Skin epidermis (tissue), 12 donors: ENCODE measurements around the gene NR5A1.

ENCODE experiments used
- H3K27ac ChIP-seq, 21 experiments: fragments of 200-600 bp; sonication (generic) in 11 of 21; one replicate each; pipeline ENCODE4 v1.5.0; 2020; ENCODE audit warnings: mild to moderate bottlenecking in 3 of 21, inconsistent platforms in 2 of 21, moderate library complexity in 2 of 21
- H3K4me3 ChIP-seq, 7 experiments: fragments of 200-600 bp; sonication (generic) in 2 of 7; one replicate each; pipeline ENCODE4 v1.5.0; 2020; ENCODE audit warnings: inconsistent platforms in 2 of 7, mild to moderate bottlenecking in 2 of 7, moderate library complexity in 1 of 7

Gene NR5A1

DNA sequence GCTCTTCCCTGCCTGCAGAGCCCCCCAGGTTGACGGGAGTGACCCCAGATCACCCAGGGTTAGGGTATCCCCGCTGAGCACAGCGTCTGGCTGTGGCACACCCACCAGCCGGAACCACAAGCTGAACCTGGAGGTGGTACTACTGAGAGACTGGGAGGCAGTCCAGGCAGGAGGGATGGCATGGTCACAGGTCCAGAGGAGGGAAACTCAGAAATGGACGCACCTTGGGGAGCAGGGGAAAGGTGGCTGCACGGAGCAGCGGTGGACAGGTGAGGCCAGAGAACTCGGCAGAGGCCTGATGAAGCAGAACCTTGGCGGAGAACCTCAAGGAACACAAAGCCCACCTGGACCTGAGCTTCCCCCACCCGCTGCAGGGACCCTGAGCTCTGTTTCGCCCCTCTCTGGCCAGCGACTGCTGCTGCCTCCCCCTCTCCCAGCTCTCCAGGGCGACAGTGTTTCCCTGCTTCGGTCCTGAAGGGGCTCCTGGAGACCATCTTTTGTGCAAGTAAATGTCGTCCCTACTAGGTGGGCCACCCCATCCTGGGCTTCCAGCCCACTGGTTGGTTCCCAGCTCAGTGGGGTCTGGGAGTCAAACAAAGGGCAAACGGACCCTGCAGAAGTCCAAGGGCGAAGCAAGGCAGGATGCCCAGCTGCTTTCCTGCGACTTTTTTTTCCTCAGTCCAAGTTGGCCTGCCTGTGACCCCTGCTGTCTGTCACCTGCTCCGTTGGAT, 56.1 kb downstream of the NR5A1 start:
- Histone ChIP-seq H3K4me3 (no peak overlapping the region), H3K27ac (no peak overlapping the region)

DNA sequence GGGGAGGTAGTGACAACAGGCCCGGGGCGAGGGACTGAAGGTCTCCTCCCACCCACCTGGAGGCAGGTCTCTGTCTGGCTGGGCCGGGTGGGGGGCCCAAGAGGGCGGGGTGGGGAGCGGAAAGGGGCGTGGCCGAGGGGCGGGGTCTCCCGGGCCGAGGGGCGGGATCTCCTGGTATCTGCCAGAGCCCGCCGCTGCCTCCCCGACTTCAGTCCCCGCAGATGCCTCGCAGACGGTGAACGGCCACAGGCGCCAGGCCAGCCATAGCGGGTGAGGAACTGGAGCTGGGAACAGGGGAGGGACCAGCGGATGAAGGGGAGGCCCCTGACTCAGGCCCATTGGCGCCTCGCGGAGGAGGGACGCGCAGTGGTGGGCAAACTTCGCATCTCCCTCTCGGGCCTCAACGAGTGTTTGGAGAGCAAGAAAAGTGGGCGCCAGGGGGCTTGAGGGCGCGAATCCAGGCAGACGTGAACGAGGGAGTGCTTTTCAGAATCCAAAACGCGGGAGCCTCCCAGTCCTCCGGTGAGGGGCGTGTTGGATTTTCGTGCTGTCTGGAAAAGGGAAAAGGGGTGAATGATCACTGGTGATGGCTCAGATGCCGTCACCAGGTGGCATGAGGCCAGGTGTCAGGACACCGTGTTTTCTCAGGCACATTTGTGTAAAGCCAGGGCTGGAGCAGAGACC, 56.8 kb downstream of the NR5A1 start, which contains the start of gene ADGRD2:
ADGRD2 (plus strand) TSS at position 211 of the 684 bp plus-strand sequence. CDS start 1,216 bp downstream, outside the sequence.
- H3K4me3 ChIP-seq: no peak within 1 kb of the TSS

GRCh38 chr9:124449381-124450151, 57.6 kb downstream of the NR5A1 start:
- no peak overlapping the region for H3K27ac ChIP-seq
- H3K4me3 ChIP-seq: no peak overlapping the region

More for the DNA sequence above, 56.8 kb downstream of the NR5A1 start, which contains the start of gene ADGRD2:
- H3K27ac ChIP-seq: no peak within 1 kb of the TSS

DNA sequence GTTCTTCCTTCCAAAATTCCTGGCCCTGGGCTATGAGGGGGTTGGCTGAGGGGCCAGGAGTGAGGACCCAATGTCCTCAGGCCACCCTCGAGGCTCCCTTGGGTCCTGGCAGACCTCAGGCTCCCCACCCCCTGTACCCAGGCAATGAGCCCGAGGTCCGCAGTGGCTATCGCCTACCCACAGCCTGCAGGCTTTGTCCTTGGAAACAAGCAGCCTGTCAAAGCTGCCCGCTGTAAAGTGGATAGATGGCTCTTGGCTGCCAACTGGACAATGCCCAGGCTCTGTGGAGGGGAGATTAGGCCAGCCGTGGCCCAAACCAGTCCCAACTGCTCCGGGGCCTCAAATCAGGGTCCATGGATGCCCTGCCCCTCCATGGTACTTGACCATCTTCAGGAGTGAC, 59.2 kb downstream of the NR5A1 start:
- no peak overlapping the region for H3K27ac ChIP-seq
- H3K4me3 ChIP-seq: no peak overlapping the region

DNA sequence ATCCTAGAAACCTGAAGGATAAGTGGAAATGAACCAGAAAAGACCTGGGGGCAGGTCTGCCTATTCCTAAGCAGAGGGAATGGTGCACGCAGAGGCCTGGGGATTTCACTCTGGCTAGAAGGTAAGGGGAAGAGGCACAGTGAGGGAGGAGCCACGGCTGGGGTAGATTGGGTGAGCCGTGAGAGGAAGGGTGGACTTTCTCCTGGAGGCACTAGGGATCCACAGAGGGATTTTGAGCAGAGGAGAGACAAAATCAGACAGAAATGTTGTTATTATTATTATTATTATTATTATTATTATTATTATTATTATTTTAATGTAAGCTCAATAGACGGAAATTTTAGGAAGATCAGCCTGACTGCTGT, 59.9 kb downstream of the NR5A1 start:
- no peak overlapping the region for H3K4me3 ChIP-seq
- H3K27ac ChIP-seq: no peak overlapping the region

GRCh38 chr9:124444166-124444565, 63.0 kb downstream of the NR5A1 start:
- Histone ChIP-seq H3K4me3 (no peak overlapping the region), H3K27ac (peak overlapping the region in 2 of 21 experiments; percentile 27 to 50)

DNA sequence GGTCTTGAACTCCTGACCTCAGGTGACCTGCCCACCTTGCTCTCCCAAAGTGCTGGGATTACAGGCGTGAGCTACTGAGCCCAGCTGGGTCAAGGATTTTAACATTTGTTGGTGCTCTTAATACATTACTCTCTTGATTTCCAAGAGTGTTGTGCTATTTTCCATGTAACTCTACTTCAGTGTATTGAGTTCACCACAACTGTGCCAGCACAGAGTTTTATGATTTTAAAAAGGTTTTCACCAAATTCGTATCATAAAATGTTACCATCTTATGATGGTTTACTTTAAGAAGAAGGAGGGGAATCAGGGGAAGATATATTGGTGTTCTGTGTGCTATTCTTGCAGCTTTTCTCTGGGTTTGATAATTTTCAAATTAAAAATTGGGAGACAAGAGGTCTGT, 63.6 kb downstream of the NR5A1 start:
- no peak overlapping the region for H3K4me3 ChIP-seq
- peak overlapping the region in 2 of 21 experiments; percentile 27 to 50 for H3K27ac ChIP-seq

- no peak overlapping the region for H3K4me3 ChIP-seq
- H3K27ac ChIP-seq: no peak overlapping the region
Measured at GRCh38 chr9:124442826-124443225, 64.4 kb downstream of the NR5A1 start.

DNA sequence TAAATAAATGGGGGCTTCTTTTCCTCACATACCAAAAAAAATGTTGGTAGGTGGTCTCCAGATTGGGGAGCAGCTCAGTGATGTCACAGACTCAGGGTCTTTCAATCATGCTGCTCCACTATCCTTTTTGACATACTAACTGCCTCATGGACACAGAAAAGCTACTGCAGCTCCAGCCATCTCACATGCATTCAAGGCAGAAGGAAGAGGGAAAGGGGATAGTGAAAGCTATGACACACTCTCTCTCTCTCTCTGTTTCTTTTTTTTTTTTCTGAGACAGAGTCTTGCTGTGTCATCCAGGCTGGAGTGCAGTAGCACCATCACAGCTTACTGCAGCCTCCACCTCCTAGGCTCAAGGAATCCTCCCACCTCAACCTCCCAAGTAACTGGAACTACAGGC, 64.8 kb downstream of the NR5A1 start:
- Histone ChIP-seq H3K27ac (no peak overlapping the region), H3K4me3 (no peak overlapping the region)

DNA sequence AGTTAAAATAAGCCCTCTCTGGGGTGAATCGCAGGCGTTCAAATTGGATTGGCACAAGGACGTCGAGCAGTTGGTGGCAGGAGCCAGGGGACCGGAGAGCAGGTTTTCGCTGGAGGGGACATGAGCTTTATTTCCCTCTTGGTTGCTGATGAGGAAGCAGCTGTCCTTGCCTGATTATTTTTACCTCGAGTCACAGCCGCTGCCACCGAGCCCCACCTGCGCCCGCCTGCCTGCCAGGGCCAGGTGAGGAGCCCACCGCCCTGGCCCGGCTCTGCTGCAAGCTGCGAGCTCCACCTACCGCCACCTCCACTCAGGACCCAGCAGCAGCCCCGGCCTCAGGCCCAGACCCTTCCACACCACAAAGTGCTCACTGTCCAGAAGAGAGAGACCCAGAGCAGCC, 65.9 kb downstream of the NR5A1 start:
- no peak overlapping the region for H3K4me3 ChIP-seq

DNA sequence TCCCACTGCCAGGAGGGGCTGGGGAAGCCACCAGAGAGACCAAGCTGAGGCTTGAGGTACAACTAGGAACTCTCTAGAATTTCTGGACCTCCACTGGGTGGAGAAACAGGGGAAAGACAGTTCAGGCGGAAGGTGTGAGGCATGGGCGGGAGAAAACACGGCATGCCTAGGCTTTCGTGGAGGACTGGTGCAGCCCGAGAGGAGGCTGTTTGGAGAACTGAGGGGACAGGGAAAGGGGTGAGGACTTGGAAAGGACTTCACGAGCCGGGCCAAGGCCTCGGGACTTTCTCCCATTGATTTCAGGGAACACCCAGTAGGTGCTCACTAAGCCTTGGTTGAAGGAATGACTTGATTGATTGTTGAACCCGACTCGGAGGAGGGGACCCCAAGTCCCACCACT, 66.4 kb downstream of the NR5A1 start:
- Histone ChIP-seq H3K27ac (no peak overlapping the region), H3K4me3 (no peak overlapping the region)

More for the DNA sequence above, 65.9 kb downstream of the NR5A1 start:
- H3K27ac ChIP-seq: no peak overlapping the region

DNA sequence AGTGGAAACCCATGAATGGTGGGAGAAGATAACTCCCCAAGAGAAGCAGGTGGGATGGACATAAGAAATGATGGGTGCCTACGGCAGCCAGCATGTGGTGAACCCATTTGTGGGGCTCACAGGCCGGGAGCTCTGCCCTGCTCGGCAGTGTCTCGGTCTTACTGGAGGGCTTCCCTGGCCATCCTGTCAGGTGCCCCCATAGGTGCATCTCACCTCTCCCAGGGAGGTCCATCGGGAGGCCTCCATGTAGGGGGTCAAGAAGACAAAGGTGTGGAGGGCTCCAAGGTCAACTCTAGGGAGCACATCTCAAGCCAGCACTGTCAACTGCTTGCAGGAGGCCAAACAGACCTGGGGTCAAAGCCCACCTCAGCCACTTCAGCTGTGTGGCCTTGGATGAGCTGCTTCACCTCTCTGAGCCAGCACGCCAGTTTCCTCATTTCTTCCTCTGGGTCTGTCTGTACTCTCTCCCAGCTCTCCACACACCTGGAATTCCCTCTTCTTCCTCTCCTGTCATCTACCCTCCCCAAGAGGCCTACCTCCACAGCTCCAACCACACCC, 67.4 kb downstream of the NR5A1 start:
- Histone ChIP-seq H3K4me3 (no peak overlapping the region), H3K27ac (no peak overlapping the region)

DNA sequence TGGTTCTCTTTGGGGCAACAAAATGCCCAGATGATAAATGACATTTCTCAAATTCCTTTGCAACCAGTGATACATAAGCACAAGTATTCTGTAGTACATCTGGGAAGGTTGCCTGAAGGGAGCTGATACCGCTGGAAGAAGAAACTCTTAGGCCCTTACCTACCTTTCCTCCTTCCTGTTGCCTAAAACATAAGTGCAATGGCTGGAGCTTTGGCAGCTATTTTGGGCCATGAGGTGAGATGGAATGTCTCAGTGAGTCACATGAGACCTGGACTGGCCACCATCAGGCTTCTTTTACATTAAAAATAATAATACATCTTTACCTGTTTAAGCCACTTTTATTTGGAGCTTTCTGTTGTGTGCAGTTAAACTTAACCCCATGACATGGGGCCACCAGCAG, 68.1 kb downstream of the NR5A1 start:
- H3K4me3 ChIP-seq: no peak overlapping the region
- no peak overlapping the region for H3K27ac ChIP-seq

DNA sequence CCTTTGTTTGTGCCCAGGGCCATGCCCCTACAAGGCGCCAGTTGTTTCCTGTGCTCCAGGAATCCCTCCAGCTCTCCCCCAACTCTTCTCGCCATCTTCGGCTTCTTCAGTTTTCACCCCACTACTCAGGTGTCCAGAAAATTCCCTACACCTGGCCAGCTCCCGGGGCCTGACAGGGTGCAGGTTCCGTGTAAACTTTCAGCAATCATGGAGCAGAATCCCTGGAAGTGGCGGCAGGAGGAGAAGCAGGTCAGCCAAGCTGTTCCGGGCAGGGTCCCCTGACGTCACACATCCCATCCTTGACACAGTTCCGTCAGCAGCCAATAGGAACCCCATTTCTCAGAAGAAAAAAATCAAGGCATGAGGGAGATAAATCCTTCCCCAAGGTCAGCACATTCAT, 69.1 kb downstream of the NR5A1 start:
- Histone ChIP-seq H3K27ac (no peak overlapping the region), H3K4me3 (no peak overlapping the region)

DNA sequence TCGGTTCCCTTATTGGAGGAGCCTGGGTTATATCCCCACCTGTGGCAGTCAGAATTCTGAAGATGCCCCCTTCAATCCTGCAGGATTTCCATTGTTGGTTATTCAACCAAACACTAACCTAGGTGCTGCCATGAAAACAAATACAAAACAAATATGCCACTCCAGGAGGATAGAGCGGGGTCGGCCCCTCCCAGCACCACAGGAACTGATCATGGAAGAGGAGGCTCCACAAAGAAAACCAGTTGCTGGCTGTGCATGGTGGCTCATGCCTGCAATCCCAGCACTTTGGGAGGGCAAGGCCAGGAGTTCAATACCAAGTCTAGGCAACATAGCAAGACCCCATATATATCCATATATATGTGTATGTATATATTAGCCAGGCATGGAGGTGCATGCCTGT, 70.1 kb downstream of the NR5A1 start:
- no peak overlapping the region for H3K4me3 ChIP-seq

DNA sequence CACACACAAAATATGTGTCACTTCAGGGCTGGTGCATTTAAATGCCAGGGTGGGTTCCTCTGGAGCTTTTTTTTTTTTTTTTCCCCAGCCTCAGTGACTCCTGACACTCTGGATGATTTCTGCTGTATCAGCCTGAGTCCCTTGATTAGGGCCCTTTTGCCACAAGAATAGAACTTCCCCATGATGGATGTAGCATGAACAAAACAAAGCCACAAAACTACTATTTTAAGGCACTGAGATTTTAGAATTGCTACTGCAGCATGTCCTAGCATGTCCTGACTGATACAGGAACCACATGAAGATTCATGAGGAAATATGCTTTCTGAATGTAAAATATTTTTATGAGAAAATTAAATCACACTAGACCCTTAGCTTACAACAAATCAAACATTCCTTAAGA, 70.9 kb downstream of the NR5A1 start:
- Histone ChIP-seq H3K4me3 (no peak overlapping the region), H3K27ac (no peak overlapping the region)

More for the DNA sequence above, 70.1 kb downstream of the NR5A1 start:
- H3K27ac ChIP-seq: no peak overlapping the region
